ENCODE results near the gene FARP2. TPM values are rescaled to one million over a fixed set of nuclear protein-coding genes. Genes with fewer than 3 reads are reported as not detected.

Gene FARP2
- total and polyA plus RNA-seq, 2 of the 13 experiments (the other 11 are each of a cell fraction or from before 2014, with no cell fraction given) = 28.0 to 45.4 TPM

DNA sequence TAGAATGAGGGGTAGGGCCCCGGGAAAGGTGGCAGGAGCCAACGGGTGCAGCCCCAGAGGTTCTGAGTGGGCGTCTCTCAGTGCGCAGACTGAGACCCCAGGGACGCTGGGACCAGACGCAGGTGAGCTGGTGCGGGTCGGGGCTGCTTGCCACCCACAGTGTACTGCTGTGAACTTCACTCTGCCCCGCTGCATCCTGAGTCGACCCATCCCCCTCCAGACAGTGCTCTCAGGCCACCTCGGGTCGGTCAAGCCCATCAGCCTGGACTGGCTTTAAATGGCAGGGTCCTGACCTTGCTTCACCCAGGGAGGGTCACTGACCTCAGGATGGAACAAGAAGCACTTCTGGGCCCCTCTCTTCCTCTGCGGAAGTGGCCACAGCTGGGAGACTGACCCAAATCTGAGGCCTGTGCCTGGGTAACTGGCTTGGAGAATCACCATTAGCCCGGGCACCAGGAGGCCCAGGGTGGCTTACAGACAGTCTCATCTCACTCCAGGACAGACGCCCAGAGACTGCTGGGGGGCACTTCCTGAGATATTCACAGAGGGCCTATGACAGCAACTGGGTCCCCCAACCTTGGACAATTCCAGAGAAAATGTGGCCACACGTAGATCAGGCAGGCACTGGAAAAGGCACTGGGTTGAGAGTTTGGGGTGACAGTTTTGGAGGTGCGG lies 178.8 kb downstream of the FARP2 start (continued):
- TF ChIP-seq HNF4A (CRISPR knock-in tag; IDR thresholded peaks at IDR 0.05) = peak; percentile 62
- TF ChIP-seq ZXDC (CRISPR knock-in tag; IDR thresholded peaks at IDR 0.05) = no peak
- no peak for TF ChIP-seq XBP1 (CRISPR knock-in tag; IDR thresholded peaks at IDR 0.05)
- TF ChIP-seq SOX6 (IDR thresholded peaks at IDR 0.05) = no peak
- peak; percentile 36; the same call in 1 of the 2 replicates for TF ChIP-seq SOX6 (CRISPR knock-in tag; IDR thresholded peaks at IDR 0.05)
- TF ChIP-seq, protein P1, sequence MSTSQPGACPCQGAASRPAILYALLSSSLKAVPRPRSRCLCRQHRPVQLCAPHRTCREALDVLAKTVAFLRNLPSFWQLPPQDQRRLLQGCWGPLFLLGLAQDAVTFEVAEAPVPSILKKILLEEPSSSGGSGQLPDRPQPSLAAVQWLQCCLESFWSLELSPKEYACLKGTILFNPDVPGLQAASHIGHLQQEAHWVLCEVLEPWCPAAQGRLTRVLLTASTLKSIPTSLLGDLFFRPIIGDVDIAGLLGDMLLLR (CRISPR knock-in tag; IDR thresholded peaks at IDR 0.05) = no peak
- no peak for TF ChIP-seq KDM3A (CRISPR knock-in tag; IDR thresholded peaks at IDR 0.05; ENCODE audit: low read depth)
- 0 out of 2 replicates have a peak, but pooled peaks have one; percentile 12 for TF ChIP-seq ZNF609 (CRISPR knock-in tag; IDR thresholded peaks at IDR 0.05; ENCODE audit: borderline replicate concordance)
- peak; percentile 56; the same call in 1 of the 2 replicates for TF ChIP-seq PATZ1 (CRISPR knock-in tag; IDR thresholded peaks at IDR 0.05)
- TF ChIP-seq, protein P2, sequence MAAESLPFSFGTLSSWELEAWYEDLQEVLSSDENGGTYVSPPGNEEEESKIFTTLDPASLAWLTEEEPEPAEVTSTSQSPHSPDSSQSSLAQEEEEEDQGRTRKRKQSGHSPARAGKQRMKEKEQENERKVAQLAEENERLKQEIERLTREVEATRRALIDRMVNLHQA (CRISPR knock-in tag; IDR thresholded peaks at IDR 0.05) = no peak
- no peak for TF ChIP-seq ZBTB10 (CRISPR knock-in tag; IDR thresholded peaks at IDR 0.05; ENCODE audit: borderline replicate concordance)
- no peak for TF ChIP-seq TOE1 (CRISPR knock-in tag; IDR thresholded peaks at IDR 0.05)
- TF ChIP-seq ZBTB8A (CRISPR knock-in tag; IDR thresholded peaks at IDR 0.05; ENCODE audit: borderline replicate concordance, low read depth) = no peak

Measured in HepG2 (cell line).